Fibroblast of lung (primary cell): ENCODE results near the gene P3H1. TPM values are rescaled to one million over a fixed set of nuclear protein-coding genes. Genes with fewer than 3 reads are reported as not detected.
"Not testable (repeated sequence)": the region's sequence is repeated elsewhere in the genome, so short reads cannot be mapped to it uniquely, and the experiment has no call there.

ENCODE experiments used
- DNase-seq, 2 donors: peaks; one replicate each; pipeline versions ENCODE4 v3.0.0 to v3.0.0-alpha.2; 2010; ENCODE audit warnings: low read depth in 2 of 2
- H2AFZ ChIP-seq: 2 replicates; pipeline ENCODE4 v1.5.1; 2012; ENCODE audit warnings: low read length, control low read depth, inconsistent platforms
- H3K27ac ChIP-seq: 2 replicates; pipeline ENCODE4 v1.5.1; 2011; ENCODE audit warnings: low read length, control low read depth; ENCODE audit not compliant: insufficient read depth
- H3K27me3 ChIP-seq: 2 replicates; pipeline ENCODE4 v1.5.1; 2011; ENCODE audit warnings: mild to moderate bottlenecking, low read length; ENCODE audit not compliant: control insufficient read depth, insufficient read depth
- H3K36me3 ChIP-seq: 2 replicates; pipeline ENCODE4 v1.5.1; 2011; ENCODE audit warnings: low read length; ENCODE audit not compliant: control insufficient read depth, insufficient read depth
- H3K4me1 ChIP-seq: 2 replicates; pipeline ENCODE4 v1.5.1; 2011; ENCODE audit warnings: low read length; ENCODE audit not compliant: control insufficient read depth, insufficient read depth; ENCODE audit errors: extremely low read depth
- H3K4me2 ChIP-seq: 2 replicates; pipeline ENCODE4 v1.5.1; 2011; ENCODE audit warnings: low read length, control low read depth; ENCODE audit not compliant: insufficient read depth; ENCODE audit errors: extremely low read depth
- H3K4me3 ChIP-seq, 4 experiments: fragments of 200-600 bp in 1 of 4; sonication (generic) in 1 of 4; replicated peaks in 1 of 4; 2 replicates each; pipeline ENCODE4 v1.5.1; 2011 to 2016; ENCODE audit warnings: low read length in 4 of 4, low read depth in 3 of 4, mild to moderate bottlenecking in 3 of 4, control low read depth in 2 of 4, inconsistent platforms in 1 of 4, mixed read lengths in 1 of 4; ENCODE audit not compliant: insufficient read depth in 1 of 4; ENCODE audit errors: control extremely low read depth in 1 of 4
- H3K79me2 ChIP-seq: 2 replicates; pipeline ENCODE4 v1.5.1; 2012; ENCODE audit warnings: mild to moderate bottlenecking, low read length, inconsistent platforms; ENCODE audit not compliant: control insufficient read depth, insufficient read depth
- H3K9ac ChIP-seq: 2 replicates; pipeline ENCODE4 v1.5.1; 2011; ENCODE audit warnings: mild to moderate bottlenecking, low read length, control low read depth; ENCODE audit not compliant: insufficient read depth
- H3K9me3 ChIP-seq: 2 replicates; pipeline ENCODE4 v1.5.1; 2012; ENCODE audit warnings: low read depth, low read length; ENCODE audit not compliant: control insufficient read depth, insufficient read depth
- H4K20me1 ChIP-seq: 2 replicates; pipeline ENCODE4 v1.5.1; 2011; ENCODE audit warnings: low read length; ENCODE audit not compliant: control insufficient read depth, insufficient read depth; ENCODE audit errors: extremely low read depth
- EZH2 ChIP-seq: IDR thresholded peaks from 2 replicates; pipeline ENCODE4 v1.5.1; 2012; ENCODE audit warnings: low read length, control low read depth, mild to moderate bottlenecking; ENCODE audit errors: missing control alignments
- polyA minus RNA-seq: library from RNA; depleted of rRNA, polyadenylated mRNA; stranded (reverse); fragments of >200 nt; gene quantifications from 2 replicates; pipeline ENCODE4 v1.2.3, GENCODE V29; 2011; ENCODE audit warnings: low replicate concordance
- polyA plus RNA-seq, 2 donors: library from polyadenylated mRNA; depleted of rRNA in 1 of 2; stranded (reverse) in 1 of 2; unstranded in 1 of 2; fragments of >200 nt; gene quantifications; 2 replicates each; pipeline ENCODE4 v1.2.1, GENCODE V29; 2011 to 2012; ENCODE audit warnings: missing spikeins in 1 of 2
- total RNA-seq: library from RNA; depleted of rRNA; stranded (reverse); fragments of >200 nt; gene quantifications from 2 replicates; pipeline ENCODE4 v1.2.1, GENCODE V29; 2014
- TF ChIP-seq, protein P1 (sequence below), 2 donors: IDR thresholded peaks in 1 of 2; conservative IDR thresholded peaks in 1 of 2; 1 replicate in 1 of 2; 2 replicates in 1 of 2; pipeline ENCODE4 v1.5.1; 2011 to 2012; ENCODE audit warnings: low read length in 2 of 2, control low read depth in 1 of 2, inconsistent platforms in 1 of 2, low read depth in 1 of 2, mild to moderate bottlenecking in 1 of 2

The P3H1 gene, protein sequence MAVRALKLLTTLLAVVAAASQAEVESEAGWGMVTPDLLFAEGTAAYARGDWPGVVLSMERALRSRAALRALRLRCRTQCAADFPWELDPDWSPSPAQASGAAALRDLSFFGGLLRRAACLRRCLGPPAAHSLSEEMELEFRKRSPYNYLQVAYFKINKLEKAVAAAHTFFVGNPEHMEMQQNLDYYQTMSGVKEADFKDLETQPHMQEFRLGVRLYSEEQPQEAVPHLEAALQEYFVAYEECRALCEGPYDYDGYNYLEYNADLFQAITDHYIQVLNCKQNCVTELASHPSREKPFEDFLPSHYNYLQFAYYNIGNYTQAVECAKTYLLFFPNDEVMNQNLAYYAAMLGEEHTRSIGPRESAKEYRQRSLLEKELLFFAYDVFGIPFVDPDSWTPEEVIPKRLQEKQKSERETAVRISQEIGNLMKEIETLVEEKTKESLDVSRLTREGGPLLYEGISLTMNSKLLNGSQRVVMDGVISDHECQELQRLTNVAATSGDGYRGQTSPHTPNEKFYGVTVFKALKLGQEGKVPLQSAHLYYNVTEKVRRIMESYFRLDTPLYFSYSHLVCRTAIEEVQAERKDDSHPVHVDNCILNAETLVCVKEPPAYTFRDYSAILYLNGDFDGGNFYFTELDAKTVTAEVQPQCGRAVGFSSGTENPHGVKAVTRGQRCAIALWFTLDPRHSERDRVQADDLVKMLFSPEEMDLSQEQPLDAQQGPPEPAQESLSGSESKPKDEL
- 56.8 and 68.5 TPM in 2 replicates for total RNA-seq
- polyA plus RNA-seq, result 87.6 and 108 TPM in 2 replicates
- polyA plus RNA-seq (2012), result 73.6 and 85.4 TPM in 2 replicates
- 176 and 246 TPM in 2 replicates for polyA minus RNA-seq

DNA sequence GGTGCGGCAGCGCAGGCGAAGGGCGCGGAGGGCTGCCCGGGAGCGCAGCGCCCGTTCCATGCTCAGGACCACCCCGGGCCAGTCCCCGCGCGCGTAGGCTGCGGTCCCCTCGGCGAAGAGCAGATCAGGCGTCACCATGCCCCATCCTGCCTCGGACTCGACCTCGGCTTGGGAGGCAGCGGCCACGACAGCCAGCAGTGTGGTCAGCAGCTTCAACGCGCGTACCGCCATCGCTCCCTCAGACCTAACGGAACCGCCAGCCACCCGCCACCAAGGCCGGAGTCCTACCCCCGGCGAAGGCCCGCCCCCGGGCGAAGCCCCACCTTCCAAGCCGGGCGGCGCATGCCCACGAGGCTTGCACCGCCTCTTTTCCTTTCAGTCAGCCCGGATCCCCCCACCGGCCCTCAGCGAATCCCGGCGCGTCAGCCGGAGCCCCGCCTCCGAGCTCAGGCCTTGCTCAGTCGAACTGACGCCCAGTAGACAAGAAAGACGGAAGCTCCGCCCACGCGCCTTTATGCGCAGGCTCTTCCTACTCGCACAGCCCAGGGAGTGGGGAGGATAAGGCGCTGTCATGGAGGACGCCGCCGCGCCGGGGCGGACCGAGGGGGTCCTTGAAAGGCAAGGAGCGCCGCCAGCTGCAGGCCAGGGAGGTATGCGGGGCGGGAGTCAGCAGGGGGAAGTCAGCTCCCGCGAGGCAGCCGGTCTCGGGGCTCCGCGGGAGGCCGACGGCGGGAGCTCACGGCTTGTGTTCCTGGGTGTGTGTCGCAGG is at the start of gene P3H1, which contains the start of gene C1orf50:
TSS of gene P3H1 (minus strand) at position 288 of the 769 bp plus-strand sequence. CDS start at position 231, 57 bp downstream.
TSS of gene C1orf50 (plus strand) at position 509 of the 769 bp plus-strand sequence. CDS start at position 572, 63 bp downstream.
- H4K20me1 ChIP-seq, result peaks cover 4% of the 10 kb centered on the region
- peak within 1 kb of the TSS; percentile 89 for H2AFZ ChIP-seq
- H3K4me3 ChIP-seq, result peak within 1 kb of the TSS; percentile 63 to 98 (median 97)
- H3K79me2 ChIP-seq, result peaks cover 60% of the 10 kb centered on the region
- peaks cover 2% of the 10 kb centered on the region for H3K4me1 ChIP-seq
- DNase-seq, result peak; percentile 98 to 99
- no peaks in the 10 kb centered on the region for H3K9me3 ChIP-seq
- no peaks in the 10 kb centered on the region for H3K27me3 ChIP-seq
- no peak for TF ChIP-seq EZH2
- TF ChIP-seq, protein P1, sequence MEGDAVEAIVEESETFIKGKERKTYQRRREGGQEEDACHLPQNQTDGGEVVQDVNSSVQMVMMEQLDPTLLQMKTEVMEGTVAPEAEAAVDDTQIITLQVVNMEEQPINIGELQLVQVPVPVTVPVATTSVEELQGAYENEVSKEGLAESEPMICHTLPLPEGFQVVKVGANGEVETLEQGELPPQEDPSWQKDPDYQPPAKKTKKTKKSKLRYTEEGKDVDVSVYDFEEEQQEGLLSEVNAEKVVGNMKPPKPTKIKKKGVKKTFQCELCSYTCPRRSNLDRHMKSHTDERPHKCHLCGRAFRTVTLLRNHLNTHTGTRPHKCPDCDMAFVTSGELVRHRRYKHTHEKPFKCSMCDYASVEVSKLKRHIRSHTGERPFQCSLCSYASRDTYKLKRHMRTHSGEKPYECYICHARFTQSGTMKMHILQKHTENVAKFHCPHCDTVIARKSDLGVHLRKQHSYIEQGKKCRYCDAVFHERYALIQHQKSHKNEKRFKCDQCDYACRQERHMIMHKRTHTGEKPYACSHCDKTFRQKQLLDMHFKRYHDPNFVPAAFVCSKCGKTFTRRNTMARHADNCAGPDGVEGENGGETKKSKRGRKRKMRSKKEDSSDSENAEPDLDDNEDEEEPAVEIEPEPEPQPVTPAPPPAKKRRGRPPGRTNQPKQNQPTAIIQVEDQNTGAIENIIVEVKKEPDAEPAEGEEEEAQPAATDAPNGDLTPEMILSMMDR (conservative IDR thresholded peaks at IDR 0.05 in 1 of 2, IDR thresholded peaks at IDR 0.05 in 1 of 2; ENCODE audit: low read depth in 1 of 2, low read length in 2 of 2), result no peak
- peaks cover 2% of the 10 kb centered on the region for H3K36me3 ChIP-seq
- peak within 1 kb of the TSS; percentile 89 for H3K27ac ChIP-seq
- peak within 1 kb of the TSS; percentile 92 for H3K9ac ChIP-seq
- H3K4me2 ChIP-seq, result peak within 1 kb of the TSS; percentile 99

DNA sequence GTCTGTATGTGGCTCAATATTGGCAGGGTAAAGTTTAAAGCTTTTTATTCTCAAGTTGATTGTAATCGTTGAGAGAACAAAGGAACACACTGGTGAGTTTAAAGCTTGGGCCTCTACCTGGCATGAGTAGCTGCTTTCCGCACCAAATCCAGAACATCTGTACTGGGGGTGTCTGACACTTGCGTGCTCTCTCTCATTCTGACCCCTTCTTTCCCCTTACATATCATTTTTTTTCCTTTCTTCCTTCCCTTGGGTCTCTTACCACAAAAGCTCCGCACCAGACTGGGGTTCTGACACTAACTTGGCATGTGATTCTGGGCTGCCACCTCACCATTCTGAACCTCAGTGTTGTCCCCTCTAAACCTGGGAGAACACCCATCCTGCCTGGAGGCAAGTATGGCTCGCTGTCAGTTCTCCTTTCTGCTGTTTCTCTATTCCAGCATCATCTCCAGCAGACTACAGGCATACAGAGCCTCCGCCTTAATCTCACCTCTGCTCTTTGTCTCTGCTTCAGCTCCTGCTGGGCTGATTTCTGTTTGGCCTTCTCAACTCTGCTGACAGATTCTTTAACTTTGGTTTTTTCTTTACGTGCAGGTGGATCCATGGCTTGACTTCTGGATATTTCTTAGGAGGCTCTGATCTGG is 49.2 kb upstream of the P3H1 start:
- Histone ChIP-seq H3K9ac (peak overlapping the region; percentile 38), H3K4me2 (peak overlapping the region; percentile 98), H3K9me3 (no peaks in the 10 kb centered on the region), H3K4me1 (peaks cover 2% of the 10 kb centered on the region), H4K20me1 (no peaks in the 10 kb centered on the region), H2AFZ (peak overlapping the region; percentile 88), H3K4me3 (peak overlapping the region; percentile 59 to 79 (median 66)), H3K36me3 (no peaks in the 10 kb centered on the region), H3K79me2 (peaks cover 2% of the 10 kb centered on the region), H3K27me3 (no peaks in the 10 kb centered on the region), H3K27ac (peak overlapping the region; percentile 76)
- DNase-seq, result peak; percentile 7 to 11
- TF ChIP-seq EZH2, result no peak
- TF ChIP-seq, protein P1 (conservative IDR thresholded peaks at IDR 0.05 in 1 of 2, IDR thresholded peaks at IDR 0.05 in 1 of 2; ENCODE audit: low read depth in 1 of 2, low read length in 2 of 2), result no peak

DNA sequence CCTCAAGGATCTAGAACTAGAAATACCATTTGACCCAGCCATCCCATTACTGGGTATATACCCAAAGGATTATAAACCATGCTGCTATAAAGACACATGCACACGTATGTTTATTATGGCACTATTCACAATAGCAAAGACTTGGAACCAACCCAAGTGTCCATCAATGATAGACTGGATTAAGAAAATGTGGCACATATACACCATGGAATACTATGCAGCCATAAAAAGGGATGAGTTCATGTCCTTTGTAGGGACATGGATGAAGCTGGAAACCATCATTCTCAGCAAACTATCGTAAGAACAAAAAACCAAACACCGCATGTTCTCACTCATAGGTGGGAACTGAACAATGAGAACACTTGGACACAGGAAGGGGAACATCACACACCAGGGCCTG is 48.0 kb upstream of the P3H1 start:
- H3K9ac ChIP-seq, H3K27me3 ChIP-seq, H3K4me1 ChIP-seq, H3K4me2 ChIP-seq, H3K79me2 ChIP-seq, H4K20me1 ChIP-seq, H3K36me3 ChIP-seq, H3K4me3 ChIP-seq, H3K9me3 ChIP-seq, DNase-seq, H2AFZ ChIP-seq, H3K27ac ChIP-seq: not testable (repeated sequence)
